Stimulated activated CD8-positive, alpha-beta memory T cell treated with anti-CD3 and anti-CD28 coated beads, Interleukin-12 subunit alpha, Interleukin-12 subunit beta, amount 100 ng/mL, for 1 hour (primary cell): ENCODE measurements around the gene U2AF2.

Experiments used
- DNase-seq: peaks from one replicate; pipeline ENCODE4 v3.0.0-alpha.2; 2020; ENCODE audit warnings: low read depth

The U2AF2 gene

DNA sequence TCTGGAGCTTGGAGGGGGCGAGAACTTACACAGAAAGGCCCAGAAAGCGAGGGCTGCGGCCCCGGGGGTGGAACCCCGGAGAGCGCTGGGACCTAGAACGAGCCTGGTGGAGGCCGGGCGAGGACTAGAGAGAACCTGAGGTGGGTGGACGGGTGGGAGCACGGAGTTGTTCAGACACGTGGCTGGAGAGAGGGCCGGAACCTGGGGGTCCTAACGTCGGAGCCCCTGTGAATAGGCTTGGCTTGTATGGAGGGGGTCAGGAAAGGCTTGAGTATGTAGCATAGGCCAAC lies 11.0 kb upstream of the U2AF2 start:
- no peak for DNase-seq

DNA sequence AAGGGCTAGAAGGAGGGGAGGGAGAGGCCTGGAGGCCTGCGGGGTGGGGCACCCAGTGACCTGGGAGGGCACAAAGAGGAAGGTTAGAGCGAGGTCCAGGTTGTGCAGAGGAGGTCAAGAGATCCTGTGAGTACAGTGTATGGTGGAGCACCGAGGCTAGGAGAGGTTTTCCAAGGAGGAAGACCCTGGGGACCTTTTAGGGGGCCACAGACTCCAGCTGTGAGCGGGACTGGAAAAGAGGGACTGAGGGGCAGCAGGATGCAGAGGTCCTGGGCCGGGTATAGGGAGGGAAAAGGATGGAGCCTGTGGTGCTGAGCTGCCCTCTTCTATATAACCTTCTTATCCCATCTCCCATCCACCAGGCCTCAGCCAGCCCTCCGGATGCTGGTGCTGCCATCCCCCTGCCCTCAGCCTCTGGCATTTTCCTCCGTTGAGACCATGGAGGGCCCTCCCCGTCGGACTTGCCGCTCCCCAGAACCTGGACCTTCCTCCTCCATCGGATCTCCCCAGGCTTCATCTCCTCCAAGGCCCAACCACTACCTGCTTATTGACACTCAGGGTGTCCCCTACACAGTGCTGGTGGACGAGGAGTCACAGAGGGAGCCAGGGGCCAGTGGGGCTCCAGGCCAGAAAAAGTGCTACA lies 10.5 kb upstream of the U2AF2 start:
- no peak for DNase-seq

DNA sequence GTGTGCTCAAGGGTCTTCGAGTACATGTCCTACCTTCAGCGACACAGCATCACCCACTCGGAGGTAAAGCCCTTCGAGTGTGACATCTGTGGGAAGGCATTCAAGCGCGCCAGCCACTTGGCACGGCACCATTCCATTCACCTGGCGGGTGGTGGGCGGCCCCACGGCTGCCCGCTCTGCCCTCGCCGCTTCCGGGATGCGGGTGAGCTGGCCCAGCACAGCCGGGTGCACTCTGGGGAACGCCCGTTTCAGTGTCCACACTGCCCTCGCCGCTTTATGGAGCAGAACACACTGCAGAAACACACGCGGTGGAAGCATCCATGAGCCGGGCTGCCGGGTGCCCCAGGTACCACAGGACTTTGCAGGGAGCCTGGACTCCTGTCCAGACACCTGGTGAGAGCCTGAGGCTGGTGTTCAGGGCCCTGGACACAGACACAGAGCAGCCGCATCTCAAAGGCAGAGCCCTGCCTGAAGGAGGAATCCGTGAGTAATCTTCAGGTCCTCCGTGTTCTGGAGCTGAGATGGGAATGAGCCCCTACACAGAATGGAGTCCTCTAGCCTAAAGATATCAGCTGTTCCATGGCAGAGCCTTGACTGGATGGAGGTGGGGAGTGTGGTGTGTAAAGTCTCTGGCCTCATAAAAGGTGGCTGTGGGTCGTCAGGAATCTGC lies 9.9 kb upstream of the U2AF2 start:
- no peak for DNase-seq

DNA sequence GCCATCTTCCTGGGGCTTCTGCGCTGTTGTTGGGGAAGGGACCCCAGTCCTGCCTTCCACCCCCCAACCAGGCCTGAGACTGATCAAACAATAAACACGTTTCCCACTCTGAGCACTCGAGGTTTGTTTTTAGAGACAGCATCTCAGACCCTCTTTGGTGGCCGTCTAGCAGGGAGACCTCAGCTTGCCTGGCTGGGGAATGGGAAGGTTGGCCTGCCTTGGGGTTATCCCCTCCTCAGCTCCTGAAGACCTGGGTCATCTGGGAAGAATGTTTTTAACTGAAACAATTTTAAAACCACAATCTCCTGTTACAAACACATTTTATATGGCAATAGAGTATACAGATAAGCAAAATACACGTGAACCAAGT lies 9.3 kb upstream of the U2AF2 start:
- no peak for DNase-seq

DNA sequence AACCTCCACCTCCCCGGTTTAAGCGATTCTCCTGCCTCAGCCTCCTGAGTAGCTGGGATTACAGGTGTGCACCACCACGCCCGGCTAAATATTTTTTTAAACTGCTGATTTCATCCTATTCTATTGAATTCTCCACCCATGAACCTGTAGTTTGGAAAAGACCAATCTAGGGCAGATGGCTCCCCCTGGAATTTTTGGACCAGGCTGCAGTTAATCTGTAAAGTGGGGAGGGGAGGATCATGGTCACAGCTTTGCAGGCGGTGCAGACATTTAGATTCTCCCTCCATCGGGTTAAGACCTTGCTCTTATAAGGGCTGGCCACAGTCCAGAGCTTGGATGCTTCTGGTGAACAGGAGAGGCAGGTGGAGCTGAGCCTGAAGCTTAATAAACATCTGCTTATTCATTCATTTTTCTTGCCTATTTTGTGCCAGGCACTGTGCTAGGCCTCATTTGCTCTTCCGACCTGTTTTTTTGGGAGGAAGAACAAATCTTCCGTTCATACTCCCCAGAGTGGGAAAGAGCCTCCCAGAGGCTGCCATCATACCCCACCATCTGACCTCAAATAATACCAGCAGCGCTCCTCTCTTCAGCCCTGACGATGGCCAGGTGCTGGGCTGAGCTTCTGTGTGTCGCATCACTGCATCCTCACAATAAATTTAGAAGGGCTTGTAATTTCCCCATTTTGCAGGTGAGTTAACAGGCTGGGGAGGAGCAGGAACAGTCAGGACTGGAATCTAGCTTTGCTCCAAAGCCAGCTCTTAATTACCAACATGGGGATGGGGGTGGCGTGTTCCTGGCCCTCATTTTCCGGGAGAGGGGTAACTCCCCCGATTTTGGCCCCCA lies 7.7 kb upstream of the U2AF2 start:
- DNase-seq = no peak

DNA sequence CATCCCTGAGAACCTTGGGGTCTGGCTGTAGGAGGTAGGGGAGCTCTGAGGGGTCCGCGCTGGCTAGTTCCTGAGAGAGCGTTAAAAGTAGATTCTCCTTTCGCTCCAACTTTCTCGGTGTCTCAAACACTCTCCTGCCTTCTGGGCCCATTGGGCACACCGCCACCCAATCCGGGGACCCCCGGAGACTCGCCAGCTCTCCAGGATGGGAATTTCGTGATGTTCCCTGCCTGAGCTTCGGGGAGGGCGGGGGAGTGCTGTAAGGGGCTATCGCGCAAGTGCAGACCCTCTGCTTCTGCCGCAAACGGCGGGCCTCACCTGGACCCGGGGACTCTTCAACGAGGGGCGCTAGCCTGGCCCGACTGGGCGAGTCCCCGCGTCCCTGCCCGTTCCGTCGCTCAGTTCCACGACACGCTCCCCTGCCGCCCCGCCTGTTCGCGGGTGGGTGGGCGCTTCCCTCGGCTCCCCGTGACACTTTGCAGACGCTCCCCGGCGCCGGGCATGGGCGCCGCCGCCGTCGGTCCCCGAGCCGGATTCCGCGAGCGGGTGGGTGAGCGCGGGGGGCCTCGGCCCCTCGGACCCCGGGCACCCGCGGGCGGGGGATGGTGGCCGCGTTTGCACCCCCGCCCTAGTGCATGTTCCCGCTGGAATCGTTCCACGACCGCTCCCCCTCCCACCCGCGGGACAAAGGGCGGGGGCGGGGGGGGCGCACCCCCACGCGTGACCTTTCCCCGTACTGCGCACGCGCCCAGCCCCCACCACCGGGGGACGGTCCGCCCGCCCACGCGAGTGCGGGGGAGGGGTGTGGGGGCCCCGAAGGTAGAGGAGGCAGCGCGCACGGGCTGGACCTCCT lies 6.9 kb upstream of the U2AF2 start, which contains the start of gene CCDC106:
Gene CCDC106 (plus strand): TSS at position 481 of the 853 bp plus-strand sequence. CDS start 835 bp downstream, outside the sequence.
- DNase-seq = no peak

DNA sequence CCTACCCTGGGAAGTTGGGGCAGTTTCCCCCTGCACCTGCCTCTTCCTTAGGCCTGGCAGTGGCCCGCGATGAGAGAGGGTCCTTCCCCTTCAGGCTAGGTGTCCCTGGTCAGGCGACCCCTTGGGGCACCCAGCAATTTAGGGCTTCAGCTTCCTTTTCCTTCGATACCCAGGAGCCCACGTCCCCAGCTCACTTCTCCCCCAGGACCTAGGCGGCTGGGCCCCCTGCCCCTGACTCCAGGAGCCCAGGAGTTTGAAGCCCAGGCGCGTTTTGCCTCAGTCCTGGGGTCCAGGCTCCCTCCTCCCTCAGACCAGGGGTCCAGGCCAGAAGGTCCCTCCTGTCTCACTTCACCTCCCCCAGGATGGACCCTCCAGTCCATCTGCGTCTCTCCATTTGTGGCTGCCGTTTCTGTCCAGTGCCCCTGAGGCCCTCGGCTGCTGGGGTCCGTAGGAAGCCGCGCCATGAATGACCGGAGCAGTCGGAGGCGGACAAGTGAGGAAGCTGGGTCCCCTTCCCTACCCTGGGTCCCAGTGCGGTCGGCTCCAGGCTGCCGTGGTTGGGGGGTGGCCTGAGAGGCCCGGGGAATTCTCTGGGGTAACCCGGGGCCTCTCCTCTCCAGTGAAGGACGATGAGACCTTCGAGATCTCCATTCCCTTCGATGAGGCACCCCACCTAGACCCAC lies 6.1 kb upstream of the U2AF2 start:
- no peak for DNase-seq

DNA sequence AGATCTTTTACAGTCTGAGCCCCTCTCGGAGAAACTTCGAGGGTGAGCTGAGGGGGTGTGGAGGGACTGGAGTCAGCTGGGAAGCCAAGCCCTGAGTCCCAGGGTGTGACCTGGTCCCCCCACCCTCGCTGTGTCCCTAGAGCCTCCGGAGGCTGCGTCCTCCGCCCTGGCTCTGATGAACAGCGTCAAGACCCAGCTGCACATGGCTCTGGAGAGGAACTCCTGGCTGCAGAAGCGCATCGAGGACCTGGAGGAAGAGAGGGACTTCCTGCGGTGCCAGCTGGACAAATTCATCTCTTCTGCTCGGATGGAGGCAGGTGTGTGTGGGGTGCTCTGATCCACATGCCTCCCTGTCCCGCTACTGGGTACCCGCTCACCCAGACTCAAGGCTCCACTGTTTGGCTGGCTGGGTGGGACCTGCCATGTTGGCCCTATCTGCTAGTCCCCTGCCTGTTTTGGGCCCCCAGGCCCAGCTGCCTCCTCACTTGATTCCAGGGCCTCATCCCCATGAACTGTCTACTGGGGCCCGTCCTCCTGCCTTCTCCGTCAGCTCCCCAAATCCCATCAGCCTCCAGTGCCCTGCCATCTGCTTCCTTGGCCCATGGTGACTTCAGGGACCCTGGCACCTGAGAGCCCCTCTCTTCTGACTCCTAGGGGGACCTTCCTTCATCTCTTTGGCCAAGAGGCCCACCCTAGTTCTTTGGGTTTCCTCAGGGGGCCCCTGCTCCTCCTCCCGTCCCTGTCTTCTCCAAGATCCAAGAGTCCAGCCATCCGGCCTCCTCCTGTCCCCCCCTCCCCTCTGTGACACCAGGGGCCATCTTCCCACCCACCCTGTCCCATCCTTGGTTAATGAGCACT lies 5.3 kb upstream of the U2AF2 start:
- no peak for DNase-seq

DNA sequence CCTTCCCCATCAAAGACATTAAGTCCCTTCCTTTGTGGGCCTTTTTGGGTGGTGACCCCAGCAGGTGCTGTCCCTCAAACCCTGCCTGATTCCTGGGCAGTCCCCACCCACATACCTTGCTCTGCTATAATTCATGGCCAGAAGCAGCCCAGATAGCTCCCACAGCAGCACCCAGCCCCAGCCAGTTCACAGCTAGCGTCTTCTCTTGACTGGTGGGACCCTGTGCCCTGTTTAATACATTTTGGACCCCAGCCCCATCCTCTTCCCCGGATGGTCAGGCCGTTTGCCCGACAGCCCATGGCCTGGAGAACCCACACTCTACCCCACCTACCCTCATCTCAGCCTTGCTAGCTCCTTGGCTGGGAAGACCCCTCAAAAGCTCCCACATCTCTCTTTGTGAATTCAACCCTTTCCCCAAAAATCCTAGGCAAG lies 4.7 kb upstream of the U2AF2 start:
- DNase-seq = no peak

DNA sequence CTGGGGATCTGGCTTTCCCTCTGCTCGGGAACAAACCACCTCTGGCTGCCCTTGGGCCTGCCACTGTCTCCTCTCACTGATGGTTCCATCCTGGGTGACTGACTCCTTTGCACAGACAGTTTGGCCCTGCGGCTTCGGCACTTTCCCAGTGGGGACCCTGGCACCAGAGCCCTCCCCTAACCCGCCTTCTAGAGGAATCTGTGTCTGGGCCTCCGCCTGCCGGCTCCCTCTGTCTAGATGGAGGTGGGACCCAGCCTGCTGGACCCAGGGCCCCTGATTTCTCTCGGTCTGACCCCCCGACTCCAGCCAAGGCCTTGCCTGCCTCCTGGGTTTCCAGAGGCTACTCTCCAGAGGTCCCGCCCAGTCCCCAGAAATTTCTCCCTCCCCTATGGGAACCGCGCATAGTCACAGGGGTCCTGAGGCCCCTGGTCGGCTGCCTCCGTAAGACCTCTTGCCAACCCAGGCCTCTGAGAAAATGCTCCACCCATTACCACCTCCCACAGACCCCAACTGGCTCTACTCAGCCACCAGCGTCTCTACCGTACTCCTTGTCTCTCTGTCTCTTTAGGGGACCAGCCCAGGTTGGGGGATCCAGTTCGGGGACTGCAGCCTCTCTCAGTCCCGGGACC lies 4.1 kb upstream of the U2AF2 start:
- no peak for DNase-seq

DNA sequence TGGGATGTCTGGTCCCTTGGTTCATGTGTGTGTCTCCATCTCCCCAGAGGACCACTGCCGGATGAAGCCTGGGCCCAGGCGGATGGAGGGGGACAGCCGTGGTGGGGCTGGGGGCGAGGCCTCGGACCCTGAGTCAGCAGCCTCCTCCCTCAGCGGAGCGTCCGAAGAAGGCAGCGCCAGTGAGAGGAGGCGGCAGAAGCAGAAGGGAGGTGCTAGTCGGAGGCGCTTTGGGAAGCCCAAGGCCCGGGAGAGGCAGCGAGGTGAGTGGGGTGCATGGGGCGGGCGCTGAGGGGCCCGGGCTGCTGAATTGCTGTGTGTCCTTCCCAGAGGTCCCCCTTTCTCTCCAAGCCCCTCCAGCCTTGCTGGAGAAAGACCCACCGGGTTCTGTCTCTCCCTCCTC lies 3.6 kb upstream of the U2AF2 start:
- no peak for DNase-seq

DNA sequence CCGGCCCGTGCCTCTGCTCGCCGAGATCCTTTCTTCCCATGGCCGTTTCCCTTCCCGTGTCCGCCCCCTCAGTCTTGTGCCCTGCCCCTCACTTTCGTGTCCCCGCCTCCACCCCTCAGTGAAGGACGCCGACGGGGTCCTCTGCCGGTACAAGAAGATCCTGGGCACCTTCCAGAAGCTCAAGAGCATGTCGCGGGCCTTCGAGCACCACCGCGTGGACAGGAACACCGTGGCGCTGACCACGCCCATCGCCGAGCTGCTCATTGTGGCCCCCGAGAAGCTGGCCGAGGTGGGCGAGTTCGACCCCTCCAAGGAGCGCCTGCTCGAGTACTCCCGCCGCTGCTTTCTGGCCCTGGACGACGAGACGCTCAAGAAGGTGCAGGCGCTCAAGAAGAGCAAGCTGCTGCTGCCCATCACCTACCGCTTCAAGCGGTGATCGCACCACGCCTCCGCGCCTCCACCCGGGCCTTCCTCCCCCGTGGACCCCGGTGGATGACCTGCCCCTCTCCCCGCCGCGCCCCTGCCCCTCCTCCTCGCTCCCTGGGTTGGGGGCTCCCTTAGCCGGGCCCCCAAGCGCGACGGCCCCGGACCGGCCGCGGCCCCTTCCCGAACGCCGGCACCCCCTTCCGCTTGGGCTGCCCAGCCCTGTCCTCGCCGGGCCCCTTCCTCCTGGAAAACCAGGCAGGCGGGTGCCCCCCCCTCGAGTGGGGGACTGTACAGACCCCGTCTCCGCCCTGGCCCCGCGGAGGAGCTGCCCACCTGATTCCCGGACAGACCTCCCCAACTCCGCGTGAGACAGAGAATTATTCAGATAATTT lies 2.3 kb upstream of the U2AF2 start:
- DNase-seq = no peak

DNA sequence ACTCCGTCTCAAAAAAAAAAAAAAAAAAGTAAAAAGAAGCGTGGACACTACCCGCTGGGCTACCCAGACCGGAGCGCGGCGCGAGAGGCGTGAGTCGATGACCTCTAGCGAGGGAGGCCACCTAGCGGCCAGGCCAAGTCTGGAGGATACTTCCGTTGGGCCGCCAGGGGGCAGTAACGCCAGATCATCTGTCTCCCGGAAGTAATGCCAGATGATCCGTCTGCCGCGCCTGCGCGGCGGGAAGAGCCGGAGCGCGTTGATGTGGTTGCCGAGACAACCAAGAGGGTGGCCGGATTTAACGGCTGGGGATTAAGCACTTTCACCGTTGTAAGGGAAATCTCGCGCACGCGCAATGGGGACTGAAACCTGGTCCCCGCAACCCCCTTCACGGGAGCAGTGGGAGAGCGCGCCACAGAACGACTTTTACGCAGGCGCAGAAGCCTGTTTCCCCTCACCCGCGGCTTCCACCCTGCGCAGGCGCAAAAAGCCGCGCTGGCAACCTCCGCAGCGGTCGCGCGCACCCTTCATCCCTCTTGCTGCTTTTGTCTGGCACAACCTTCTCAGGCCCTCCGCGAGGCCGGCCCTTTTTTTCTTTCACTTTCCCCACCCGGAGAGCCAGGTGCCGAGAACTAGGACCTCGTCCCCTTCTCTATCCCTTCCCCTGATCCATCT lies 1.0 kb upstream of the U2AF2 start:
- peak; percentile 100 for DNase-seq

DNA sequence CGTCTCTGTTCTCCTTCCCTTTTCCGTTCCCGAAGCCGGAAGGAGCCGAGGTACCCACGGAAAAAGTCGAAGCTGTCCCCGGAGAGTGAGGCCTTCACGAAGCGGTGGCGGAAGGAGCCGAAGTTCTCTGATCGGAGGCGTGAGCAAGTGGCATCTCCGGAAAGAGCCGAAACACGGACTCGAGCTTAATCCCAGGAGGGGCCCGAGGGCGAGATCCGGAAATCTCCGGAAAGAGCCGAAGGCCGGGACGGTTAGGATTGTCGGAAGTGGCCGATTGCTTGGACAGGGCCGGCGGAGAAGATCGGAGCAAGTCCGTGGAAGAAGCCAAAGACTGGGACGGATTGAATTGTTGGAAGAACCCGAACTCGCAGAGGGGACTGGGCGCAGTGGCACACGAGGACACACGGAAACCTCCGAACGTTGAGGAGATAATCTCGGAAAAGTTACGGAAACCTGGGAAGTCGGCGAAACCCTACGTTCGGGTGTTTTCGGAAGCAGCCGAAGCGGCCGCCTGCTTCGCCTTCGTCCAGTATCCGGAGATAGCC lies 440 bp upstream of the U2AF2 start:
- peak; percentile 97 for DNase-seq

DNA sequence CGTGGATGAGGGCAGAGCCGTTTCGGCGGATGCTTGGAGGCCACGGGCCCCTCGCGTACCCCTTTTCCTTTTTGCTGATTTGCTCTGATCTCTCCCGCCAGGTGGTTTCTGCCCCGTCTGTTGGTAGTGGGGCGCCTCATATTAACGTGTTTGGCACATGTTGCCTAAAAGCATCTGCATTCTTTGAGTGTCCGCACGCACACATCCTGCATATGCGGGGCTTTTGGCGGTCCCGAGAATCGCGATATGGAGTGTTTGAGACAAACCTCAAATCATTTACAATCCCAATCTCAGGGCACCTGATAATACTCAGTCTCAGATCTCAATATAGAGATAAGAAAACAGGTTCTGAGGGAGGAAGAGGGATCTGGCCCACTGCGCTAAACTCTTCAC lies 809 bp downstream of the U2AF2 start:
- DNase-seq = no peak

DNA sequence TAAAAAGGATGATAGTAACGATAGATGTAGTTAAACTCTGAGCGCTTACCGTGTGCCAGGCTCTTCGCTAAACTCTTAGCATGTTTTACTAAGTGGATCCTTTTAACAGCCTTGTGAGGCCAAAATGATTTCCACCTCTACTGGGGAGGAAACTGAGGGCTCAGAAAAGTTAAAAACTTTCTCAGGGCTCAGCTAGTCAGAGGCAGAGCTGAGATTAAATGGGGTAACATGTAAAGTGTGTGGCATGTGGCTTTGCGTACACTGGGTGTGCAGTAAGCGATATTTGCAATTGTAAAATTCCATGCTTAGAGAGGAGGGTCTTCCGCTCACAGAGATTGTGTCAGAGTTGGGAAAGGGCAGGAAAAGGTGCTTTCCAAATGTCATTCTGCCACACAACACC lies 1.7 kb downstream of the U2AF2 start:
- no peak for DNase-seq

DNA sequence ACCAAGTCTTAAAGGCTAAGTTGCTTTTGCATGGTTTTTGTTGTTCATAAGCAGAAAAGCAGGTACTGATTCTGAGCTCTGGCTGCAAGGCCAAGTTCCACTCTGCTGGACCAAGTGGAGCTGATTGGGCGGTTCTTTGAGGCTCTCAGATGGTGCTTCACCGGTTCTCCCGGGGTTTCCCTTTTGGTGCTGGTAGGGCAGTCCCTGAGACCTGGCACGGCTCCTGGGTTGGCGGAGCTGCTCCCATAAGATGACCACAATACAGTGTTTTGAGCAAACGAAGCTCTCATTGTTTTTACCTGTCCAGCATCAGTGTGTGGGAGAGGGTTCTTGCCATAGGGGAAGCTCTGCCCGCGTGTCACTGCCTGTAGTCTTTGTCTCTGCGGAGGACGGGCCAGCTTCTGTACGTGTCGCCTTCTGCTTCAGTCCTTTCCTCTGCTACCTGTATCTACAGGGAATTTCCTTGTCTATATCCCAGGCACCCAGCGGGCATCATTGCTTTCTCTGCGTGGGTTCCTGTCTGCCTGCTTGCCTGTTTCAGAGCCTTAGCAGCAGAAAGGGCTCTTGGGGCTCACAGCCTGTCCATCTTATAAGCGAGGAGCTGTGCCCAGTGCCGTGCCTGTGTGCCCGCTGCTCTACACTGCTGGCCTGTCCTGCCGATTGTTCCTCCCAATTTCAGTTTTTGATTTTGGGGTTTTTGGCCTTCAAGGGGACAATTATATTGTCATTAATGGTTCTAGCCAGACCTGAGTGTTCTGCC lies 2.3 kb downstream of the U2AF2 start:
- no peak for DNase-seq
